GM18873 (cell line): ENCODE measurements around the gene DHRS7C.

Source experiments
- ATAC-seq: cut with Tn5 transposase; IDR thresholded peaks from one replicate; pipeline ENCODE4 v1.9.1; 2021; ENCODE audit warnings: mild to moderate bottlenecking, moderate library complexity, moderate number of reproducible peaks; ENCODE audit not compliant: unreplicated experiment, low FRiP score

DHRS7C gene, protein sequence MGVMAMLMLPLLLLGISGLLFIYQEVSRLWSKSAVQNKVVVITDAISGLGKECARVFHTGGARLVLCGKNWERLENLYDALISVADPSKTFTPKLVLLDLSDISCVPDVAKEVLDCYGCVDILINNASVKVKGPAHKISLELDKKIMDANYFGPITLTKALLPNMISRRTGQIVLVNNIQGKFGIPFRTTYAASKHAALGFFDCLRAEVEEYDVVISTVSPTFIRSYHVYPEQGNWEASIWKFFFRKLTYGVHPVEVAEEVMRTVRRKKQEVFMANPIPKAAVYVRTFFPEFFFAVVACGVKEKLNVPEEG

DNA sequence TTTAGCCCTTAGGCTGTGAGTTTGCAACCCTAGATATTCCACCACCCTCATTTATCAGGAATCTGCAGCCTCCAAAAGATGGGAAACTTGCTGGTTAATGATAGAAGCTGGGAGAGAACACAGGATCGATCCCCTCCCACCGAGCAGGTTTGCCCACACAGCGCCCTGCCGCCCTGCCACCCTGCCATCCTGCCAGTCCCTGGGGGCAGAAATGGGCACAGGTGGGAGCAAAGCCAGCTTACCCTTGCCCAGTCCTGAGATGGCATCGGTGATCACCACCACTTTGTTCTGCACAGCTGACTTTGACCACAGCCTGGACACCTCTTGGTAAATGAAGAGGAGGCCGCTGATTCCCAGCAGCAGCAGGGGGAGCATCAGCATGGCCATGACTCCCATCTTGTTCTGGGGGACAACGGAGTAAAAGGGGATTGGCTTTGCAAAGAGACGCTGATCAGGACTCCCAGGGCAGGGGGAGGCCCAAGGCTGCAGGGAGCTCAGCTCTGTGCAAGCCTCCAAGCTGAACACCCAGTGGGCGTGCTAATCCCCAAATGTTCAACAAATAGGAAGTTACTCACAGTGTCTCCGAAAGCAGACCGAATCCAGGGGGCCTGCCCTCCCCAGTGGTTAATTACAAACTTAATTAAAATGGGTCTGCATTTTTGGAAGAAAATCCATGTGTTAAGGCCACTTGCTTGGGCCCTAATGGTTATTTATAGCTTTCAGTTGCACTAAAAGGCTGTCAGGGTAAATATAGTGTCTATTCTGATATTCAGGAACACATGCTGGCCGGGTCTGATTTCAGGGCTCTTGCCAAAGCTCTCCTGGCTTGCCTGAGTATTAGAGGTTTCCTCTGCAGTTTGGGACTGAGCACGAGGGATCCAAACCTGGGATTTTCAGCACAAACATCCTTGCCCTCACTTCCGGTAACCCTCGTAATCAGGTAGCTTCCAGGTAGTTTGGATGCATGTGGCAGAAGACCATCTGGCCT is at the start of gene DHRS7C:
TSS of gene DHRS7C (minus strand) at position 704 of the 988 bp plus-strand sequence. CDS start at position 396, 308 bp downstream.
- no peak for ATAC-seq

DNA sequence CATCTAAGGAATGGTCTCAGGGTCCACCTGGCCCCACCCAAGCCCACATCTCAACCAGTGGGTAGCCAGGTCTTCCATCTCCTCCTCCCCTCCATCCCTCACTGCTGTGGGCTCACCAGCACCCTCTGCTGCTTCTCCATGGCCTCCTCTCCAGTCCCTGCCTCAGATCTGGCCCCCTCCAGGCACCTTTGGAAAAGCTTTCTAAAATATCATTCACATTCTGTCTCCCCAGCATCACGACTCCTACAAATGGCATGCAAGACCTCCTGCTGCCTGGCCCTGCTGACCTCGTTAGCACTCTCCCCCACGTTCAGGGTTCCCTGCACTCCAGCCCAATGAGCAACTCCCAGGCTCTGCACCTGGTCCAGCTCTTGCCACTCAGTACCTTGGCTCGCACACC is 48.0 kb upstream of the DHRS7C start:
- no peak for ATAC-seq

DNA sequence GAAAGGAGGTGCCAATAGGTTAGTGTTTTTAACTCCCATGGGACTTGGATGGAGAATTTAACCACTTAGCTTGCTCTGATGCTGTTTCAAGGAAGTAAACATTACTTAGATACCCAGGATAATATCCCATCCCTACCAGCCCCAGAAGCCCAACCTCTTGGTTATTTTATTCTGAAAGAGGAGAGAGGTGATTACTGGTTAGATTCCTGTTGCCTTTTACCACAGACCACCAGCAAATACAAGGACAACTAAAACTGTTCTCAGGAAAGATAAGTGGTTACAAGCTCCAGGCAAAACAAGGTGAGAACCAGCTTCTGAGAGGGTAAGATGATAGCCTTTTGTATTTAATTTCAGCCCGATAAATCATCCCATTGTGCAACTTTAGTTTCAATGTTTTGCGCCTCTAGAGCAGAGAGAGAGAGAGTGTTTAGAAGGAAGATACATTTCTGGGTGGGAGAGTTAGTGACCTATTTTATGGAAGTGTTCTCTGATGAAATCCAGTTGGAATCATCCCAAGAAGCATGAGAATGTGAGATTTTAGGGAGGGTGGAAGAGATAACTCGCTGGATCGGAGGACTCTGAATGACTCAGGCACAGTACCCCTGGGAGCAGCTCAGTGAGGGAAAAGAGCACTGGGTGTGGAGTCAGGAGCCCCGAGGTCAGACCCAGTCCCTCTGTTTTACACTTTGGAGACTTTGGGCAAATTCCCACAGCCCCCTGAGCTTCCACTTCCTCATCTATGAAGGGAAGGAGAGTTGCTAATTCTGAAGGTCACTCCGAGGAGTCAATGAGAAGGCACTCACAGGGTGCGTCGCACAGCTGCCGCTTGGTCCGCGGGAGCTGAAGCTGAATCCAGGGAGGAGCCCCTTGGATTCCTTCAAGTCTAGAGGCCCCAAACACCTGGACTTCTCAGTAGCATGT is 46.4 kb upstream of the DHRS7C start:
- no peak for ATAC-seq

DNA sequence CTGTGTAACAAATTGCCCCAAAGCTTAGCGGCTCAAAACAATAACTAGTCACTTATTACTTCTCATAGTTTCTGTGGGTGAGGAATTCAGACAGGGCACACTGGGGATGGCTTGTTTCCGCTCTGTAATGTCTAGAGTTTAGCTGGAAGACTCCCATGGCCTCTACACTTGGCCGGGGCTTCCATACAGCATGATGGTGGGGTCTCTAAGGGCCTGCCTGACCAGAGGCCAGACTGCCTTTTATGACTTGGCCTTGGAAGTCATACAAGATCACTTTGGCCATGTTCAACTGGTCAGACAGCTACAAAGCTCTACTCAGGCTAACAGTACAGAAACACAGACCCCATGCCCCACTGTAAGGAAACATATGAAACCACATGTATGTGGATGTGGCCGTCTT is 42.5 kb upstream of the DHRS7C start:
- ATAC-seq: no peak

DNA sequence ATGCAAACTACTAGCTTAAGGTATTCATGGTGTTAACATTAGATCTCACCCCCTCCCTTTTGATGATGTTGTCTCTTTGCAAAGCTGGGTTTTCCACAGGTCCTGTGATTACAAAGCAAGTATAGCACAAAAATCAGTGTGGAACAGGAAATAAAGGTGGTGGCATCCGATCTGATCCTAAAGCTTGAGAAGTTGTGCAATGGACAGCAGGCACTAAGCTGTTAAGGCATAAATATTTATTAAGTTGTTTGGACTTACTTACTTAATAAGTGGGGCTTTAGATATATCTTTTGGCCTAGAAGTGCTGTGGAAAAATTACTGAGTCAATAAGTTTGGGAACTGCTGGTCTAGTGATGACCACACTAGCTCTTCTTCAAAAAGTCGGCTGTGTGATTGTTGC is 39.3 kb upstream of the DHRS7C start:
- ATAC-seq: no peak

DNA sequence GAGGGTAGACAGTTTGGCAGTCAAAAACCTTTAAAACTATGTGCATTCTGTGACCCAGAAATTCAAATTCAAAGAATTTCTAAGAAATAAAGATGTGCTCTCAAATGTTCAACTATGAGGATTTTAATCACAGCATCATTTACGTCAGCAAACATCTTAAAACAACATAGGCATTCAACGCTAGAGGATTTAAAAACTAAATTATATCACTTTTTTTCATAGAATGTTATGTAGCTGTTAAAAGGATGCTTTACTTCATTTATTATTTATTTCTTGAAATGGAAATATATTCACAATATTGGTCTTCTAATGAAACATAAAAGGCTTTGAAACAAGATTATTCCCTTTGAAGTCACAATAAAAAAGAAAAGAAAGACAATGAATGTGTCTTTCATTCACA is 38.0 kb upstream of the DHRS7C start:
- ATAC-seq: no peak

DNA sequence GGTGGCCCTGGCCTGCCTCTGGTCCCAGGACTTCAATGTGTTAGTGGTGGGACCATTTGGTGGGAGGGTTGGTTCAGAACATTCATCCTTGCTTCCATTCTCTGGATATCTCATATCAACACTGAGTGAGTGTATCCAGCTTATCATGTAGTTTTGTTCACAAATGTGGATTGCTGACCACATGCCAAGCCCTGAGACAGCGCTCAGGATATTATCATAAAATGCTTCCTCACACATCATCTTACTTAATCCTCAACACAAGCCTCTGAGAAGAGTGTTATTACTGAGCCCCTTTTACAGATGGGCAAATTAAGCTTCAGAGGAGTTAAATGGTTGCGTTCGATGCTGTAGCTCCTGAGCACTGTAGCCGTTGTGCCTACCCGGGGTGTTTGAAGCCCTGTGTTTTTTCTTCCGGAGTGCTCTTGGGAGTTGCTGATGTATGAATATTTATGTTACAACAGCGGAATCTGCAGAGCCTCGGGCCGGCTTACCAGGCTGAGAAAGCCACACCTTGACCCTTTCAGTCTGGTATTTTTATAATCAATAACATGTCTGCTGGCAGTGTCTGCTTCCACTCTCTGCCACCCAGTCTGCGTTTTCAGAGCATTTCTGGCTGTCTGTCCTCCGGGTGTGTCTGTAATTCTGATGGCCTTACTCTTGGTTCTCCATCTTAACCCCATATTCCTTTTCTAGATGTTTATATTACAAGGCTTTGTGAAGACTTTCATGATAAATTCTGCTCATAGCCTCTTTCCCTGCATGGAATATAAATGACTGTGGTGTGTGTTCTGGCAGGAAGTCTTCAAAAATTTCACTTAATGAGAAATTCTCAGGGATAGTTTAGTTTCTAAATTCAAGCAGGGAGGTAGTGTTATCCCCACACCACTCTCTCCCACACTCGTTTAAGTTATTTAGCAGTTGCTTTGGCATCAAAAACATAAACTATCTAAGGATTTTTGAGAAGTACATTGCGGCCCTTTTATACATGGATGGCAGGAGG is 37.2 kb upstream of the DHRS7C start:
- ATAC-seq: no peak

DNA sequence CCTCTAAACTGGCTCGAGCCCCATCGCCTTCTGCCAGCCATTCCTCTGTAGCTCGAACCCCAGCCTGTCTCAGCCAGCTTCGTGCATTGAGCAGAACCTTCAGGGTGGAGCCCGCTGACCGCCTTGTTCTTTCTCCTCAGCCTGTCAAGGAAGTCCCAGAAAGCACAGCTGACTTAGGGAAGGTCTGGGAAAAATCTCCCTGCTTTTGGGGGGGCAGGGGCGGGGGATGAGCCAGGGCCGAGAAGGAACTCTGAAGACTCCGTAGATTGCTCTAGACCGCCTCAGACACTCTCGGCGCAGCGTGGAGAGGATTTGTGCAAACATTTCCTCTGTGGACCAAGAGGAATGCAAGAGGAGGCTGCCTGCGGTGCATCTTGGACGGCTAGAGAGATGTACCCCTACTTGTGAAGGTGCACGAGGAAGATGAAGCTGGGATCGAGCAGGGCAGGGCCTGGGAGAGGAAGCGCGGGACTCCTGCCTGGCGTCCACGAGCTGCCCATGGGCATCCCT is 34.3 kb upstream of the DHRS7C start, which contains the start of gene GLP2R:
TSS of gene GLP2R (plus strand) at position 284 of the 510 bp plus-strand sequence. CDS start at position 424, 140 bp downstream.
- ATAC-seq: no peak

DNA sequence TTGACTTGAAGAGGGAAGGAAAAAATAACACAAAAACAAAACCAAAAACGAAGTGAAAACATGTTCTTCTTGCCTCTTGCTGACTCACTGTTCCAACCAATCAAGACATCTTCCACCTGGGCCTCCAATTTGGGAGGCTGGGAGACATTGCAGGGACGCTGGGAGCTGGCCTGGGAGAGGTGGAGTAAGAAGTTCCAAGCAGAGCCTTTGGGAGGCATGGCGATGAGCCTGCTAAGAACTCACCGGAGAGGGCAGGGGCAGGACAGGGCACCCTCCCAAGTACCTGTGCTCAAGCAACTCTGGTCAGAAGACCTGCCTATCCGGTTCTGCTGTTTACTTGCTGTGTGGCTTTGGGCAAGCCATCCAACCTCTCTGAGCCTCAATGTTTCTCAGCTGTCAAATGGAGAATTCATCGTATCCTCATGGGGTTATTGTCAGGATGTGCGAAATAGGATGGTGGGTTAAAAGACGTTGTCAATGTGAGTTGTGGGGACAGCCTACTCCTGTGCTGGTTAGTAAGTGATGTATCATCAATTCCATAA is 33.5 kb upstream of the DHRS7C start:
- no peak for ATAC-seq

DNA sequence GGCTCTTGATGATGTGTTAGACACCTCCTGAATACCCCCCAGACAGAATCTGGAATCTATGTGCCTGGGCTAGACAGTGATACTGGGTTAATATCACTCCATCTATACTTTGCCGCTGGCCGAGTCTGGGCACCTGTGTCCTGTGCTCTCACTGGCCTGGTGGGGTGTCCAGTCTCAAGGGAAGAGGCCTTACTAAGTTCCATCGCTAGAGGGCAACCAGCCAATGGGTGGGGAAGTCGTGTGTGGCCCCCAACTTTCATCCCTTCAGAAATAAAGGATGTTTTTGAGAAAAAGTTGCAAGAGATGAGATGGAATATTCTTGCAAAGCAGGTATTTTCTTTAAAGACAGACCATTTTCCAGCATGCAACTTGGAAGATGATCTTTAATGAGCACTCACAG is 32.7 kb upstream of the DHRS7C start:
- no peak for ATAC-seq

DNA sequence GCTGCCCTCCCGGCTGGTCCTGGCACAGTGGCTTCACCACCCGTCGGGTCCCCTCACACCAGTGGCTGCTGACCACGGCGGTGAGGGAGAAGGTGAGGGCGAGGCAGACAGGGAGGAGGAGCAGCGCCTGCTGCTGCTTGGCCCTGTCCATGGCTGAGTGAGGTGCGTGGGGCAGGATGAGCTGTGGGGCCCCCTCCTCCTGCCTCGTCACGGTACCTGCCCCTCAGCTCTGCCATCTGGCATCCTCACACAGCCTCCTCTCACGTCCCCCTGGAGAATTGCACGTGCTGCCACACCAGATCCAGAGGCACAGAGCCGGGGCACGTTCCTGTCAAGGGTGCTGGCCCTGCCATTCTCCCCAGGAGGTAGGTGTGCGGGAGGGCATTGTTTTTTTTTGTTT is 30.5 kb upstream of the DHRS7C start, which contains the start of gene GSG1L2:
TSS of gene GSG1L2 (minus strand) at position 159 of the 400 bp plus-strand sequence. CDS start at position 151, 8 bp downstream.
- ATAC-seq: no peak

DNA sequence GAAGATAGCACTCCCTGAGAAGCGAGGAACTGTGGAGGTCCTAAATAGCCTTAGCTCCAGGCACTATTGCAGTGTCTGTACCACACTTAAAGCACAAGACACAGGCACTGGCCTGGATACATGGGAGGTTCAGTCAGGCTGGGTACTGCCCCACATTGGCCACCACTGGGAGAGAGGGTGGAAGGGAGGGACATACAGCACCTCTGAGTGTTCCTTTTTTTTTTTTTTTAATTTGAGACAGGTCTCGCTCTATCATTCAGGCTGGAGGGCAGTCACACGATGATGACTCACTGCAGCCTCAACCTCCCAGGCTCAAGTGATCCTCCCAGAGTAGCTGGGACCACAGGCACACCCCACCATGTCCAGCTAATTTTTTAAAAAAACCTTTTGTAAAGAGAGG is 29.1 kb upstream of the DHRS7C start:
- no peak for ATAC-seq

DNA sequence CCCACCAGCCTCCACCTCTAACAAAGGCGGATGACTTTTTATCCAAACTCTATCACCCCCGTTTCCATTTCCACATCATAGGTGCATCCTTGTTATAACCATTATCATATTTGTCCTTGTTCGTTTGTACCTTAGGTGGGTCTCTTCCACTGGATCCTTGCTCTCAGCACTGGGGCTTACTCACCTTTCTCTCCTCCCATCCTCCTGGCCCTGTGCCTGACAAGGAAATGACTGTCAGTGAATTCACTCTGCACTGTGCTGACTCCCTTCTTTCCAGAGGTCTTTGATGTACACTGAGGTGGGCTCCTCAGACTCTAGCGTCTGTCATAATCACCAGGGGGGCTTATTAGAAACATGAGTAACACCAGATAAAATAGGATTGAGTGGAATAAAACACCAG is 27.4 kb upstream of the DHRS7C start:
- no peak for ATAC-seq

DNA sequence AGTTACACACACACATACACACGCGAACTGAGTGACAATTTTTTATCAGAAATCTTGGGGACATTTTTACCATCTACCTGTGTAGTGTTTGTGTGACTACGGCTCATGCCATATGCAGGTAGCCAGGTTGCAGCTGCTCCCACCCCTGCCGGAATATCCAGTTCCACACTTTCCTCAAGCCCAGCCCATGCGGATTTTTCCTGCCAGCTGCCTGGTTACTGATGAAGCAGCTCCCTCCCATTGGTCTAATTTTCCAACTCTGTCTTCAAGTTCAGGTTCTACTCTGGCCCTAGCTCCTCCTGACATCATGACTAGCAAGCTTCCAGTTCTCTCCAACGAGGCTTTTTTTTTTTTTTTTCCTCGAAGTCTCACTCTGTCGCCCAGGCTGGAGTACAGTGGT is 25.7 kb upstream of the DHRS7C start:
- ATAC-seq: no peak

DNA sequence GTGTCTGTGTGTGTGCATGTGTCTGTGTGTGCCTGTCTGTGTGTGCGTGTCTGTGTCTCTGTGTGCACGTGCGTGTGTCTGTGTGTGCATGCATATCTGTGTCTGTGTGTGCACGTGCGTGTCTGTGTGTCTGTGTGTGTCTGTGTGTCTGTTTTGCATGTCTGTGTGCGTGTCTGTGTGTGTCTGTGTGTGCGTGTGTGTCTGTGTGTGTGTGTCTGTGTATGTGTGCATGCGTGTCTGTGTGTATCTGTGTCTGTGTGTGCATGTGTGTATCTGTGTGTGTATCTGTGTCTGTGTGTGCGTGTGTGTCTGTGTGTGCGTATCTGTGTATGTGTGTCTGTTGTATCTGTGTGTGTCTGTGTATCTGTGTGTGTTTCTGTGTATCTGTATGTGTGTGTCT is 25.1 kb upstream of the DHRS7C start:
- ATAC-seq: no peak

DNA sequence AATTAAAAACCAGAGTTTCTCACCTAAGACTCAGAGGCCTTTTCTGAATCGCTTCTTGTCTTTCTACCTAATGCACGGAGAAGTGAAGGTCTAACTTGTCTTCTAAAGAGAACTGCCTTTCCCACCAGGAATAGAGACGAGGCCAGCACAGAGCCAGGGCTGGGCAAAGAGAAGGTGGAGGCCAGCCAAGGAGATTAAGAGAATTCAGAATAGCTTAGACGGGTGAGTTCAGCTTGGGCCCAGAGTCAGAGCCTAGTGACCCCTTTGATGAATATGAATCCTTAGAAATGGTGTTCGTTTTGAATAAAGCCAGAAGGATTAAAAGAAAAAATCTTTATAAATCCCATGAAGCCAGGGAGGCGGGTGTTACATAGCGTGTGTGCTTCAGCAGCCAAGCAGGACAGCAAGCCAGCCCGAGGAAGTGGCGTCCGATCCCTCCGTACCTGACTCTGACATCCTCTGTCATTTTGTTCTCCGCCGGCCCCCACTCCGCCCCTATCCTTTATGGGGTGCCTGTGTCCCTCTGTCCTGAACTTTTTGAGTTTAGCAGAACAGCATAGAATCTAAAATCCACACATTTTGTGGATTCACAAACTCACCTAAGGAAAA is 23.0 kb upstream of the DHRS7C start:
- ATAC-seq: no peak

DNA sequence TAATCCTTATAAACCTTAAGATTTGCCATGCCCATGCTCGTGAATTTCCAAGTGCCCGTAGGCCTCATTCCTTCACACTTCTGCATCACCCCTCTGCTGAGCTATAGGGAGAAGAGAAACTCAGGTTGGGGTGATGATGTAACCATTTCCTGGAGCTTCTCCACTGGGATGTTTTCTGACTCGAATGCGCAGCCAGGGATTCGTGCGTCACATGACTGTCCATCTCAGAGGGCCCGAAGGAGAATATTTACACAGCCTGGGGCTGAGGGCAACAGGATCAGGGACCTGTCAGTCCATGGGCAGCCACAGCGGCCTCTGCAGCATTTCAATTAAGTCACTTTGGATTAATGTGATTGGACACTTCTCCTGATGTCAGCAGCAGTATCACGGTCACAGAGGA is 21.8 kb upstream of the DHRS7C start:
- ATAC-seq: no peak

DNA sequence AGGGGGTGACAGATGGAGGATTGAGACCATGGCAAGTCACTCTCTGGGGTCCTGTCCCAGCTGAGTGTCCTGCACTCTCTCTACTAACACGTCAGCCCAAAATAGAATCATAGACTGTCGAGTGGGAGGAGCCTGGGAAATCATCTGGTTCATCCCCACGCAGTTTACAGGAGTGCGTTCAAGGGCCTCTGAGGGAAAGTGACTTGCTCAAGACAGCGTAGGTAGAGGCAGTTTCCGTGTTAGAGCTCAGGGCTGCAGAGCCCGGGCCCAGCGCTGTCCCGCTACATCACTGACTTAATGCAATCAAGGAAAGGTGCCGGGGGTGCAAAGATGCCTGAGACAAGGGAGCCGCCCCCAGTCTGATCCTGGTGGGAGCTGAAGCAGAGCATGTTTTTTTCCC is 20.1 kb upstream of the DHRS7C start:
- ATAC-seq: no peak
